GM12878 (cell line): ENCODE measurements around the gene CNOT11.

Source experiments
- ATF2 ChIP-seq: IDR thresholded peaks from 2 replicates; pipeline ENCODE4 v1.6.1; 2012; ENCODE audit warnings: low read length, inconsistent platforms
- ATF7 ChIP-seq: fragments of 450-650 bp; IDR thresholded peaks from 2 replicates; pipeline ENCODE4 v1.6.1; 2016; ENCODE audit warnings: low read depth, mild to moderate bottlenecking
- CEBPB ChIP-seq, 2 experiments: fragments of 150-350 bp in 1 of 2; IDR thresholded peaks; 2 replicates each; pipeline ENCODE4 v1.6.1; 2012 to 2014; ENCODE audit warnings: low read depth in 2 of 2, low read length in 2 of 2, borderline replicate concordance in 1 of 2, inconsistent platforms in 1 of 2
- ESRRA ChIP-seq: IDR thresholded peaks from 2 replicates; pipeline ENCODE4 v1.6.1; 2012; ENCODE audit warnings: mild to moderate bottlenecking, low read length, improper control_type of control experiment
- ETV6 ChIP-seq, 2 experiments: fragments of 450-650 bp in 1 of 2; IDR thresholded peaks in 1 of 2; conservative IDR thresholded peaks in 1 of 2; 2 replicates each; pipeline ENCODE4 v1.6.1; 2014; ENCODE audit warnings: antibody characterized with exemption in 1 of 2, borderline replicate concordance in 1 of 2, low read depth in 1 of 2, mild to moderate bottlenecking in 1 of 2, moderate library complexity in 1 of 2
- EZH2 ChIP-seq: IDR thresholded peaks from 2 replicates; pipeline ENCODE4 v1.6.1; 2012; ENCODE audit warnings: low read depth, mild to moderate bottlenecking, control low read depth, inconsistent platforms, low read length, borderline replicate concordance; ENCODE audit not compliant: control insufficient read depth
- POLR2A ChIP-seq: IDR thresholded peaks from 2 replicates; pipeline ENCODE4 v1.6.1; 2011; ENCODE audit warnings: low read depth, mild to moderate bottlenecking, low read length
- SP1 ChIP-seq: IDR thresholded peaks from one replicate; pipeline ENCODE4 v1.6.1; 2011; ENCODE audit warnings: low read depth, low read length
- ZNF274 ChIP-seq: IDR thresholded peaks from one replicate; pipeline ENCODE4 v1.8.0; 2011; ENCODE audit not compliant: insufficient read length, insufficient read depth
- TF ChIP-seq, protein P1 (sequence below), 3 experiments: IDR thresholded peaks in 2 of 3; conservative IDR thresholded peaks in 1 of 3; 2 replicates each; pipeline ENCODE4 v1.5.1; 2011; ENCODE audit warnings: low read depth in 3 of 3, low read length in 3 of 3, mild to moderate bottlenecking in 3 of 3, control low read depth in 2 of 3, moderate library complexity in 2 of 3, inconsistent platforms in 1 of 3, mixed read lengths in 1 of 3; ENCODE audit not compliant: control insufficient read depth in 2 of 3, insufficient read depth in 1 of 3; ENCODE audit errors: extremely low read depth in 1 of 3
- TF ChIP-seq, protein P2 (sequence below): fragments of 450-650 bp; conservative IDR thresholded peaks from 2 replicates; pipeline ENCODE4 v1.6.1; 2017; ENCODE audit warnings: mild to moderate bottlenecking, moderate library complexity

DNA sequence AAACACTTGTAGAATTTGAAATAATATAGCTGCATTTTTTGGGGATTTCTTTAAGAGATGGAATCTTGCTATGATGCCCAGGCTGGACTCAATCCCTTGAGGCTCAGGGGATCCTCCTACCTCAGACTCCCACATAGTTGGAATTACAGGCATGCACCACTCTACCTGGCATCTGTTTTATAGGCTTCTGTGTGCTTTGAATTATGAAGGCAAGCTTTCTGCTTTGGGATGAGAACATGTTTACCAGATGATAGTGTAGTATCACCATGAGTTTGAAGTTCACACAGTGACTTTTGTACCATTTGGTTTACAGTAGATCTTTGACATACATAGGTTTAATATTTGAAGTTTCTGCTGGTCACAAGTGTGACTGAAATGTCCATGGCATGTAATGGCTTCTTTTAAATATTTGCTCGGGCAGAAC, 10.7 kb downstream of the CNOT11 start:
- TF ChIP-seq SP1 (no peak), EZH2 (no peak), POLR2A (no peak), ZNF274 (no peak), ATF2 (no peak), ETV6 (conservative IDR thresholded peaks at IDR 0.05 in 1 of 2, IDR thresholded peaks at IDR 0.05 in 1 of 2; ENCODE audit: borderline replicate concordance in 1 of 2, low read depth in 1 of 2) (no peak), ATF7 (no peak), ESRRA (no peak), CEBPB (IDR thresholded peaks at IDR 0.05; ENCODE audit: borderline replicate concordance in 1 of 2, low read depth in 2 of 2, low read length in 2 of 2) (no peak)
- TF ChIP-seq, protein P1, sequence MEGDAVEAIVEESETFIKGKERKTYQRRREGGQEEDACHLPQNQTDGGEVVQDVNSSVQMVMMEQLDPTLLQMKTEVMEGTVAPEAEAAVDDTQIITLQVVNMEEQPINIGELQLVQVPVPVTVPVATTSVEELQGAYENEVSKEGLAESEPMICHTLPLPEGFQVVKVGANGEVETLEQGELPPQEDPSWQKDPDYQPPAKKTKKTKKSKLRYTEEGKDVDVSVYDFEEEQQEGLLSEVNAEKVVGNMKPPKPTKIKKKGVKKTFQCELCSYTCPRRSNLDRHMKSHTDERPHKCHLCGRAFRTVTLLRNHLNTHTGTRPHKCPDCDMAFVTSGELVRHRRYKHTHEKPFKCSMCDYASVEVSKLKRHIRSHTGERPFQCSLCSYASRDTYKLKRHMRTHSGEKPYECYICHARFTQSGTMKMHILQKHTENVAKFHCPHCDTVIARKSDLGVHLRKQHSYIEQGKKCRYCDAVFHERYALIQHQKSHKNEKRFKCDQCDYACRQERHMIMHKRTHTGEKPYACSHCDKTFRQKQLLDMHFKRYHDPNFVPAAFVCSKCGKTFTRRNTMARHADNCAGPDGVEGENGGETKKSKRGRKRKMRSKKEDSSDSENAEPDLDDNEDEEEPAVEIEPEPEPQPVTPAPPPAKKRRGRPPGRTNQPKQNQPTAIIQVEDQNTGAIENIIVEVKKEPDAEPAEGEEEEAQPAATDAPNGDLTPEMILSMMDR (IDR thresholded peaks at IDR 0.05 in 2 of 3, conservative IDR thresholded peaks at IDR 0.05 in 1 of 3; ENCODE audit: control insufficient read depth in 2 of 3, extremely low read depth in 1 of 3, insufficient read depth in 1 of 3, low read depth in 3 of 3, low read length in 3 of 3) = no peak
- TF ChIP-seq, protein P2, sequence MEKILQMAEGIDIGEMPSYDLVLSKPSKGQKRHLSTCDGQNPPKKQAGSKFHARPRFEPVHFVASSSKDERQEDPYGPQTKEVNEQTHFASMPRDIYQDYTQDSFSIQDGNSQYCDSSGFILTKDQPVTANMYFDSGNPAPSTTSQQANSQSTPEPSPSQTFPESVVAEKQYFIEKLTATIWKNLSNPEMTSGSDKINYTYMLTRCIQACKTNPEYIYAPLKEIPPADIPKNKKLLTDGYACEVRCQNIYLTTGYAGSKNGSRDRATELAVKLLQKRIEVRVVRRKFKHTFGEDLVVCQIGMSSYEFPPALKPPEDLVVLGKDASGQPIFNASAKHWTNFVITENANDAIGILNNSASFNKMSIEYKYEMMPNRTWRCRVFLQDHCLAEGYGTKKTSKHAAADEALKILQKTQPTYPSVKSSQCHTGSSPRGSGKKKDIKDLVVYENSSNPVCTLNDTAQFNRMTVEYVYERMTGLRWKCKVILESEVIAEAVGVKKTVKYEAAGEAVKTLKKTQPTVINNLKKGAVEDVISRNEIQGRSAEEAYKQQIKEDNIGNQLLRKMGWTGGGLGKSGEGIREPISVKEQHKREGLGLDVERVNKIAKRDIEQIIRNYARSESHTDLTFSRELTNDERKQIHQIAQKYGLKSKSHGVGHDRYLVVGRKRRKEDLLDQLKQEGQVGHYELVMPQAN = no peak
